T-helper 1 cell treated with Interleukin-12 subunit alpha and Interleukin-12 subunit beta and Interleukin-4 antibody, amounts not matched to agents 30 μg/mL and 1 μg/mL, for 36 hours (primary cell): ENCODE results near the gene TATDN2.

Experiments
- H3K27ac Mint-ChIP-seq: one replicate; pipeline ENCODE4 v1.8.0; 2021; ENCODE audit warnings: mild to moderate bottlenecking, mixed read lengths
- H3K27me3 Mint-ChIP-seq: one replicate; pipeline ENCODE4 v1.8.0; 2021; ENCODE audit warnings: low read depth, mixed read lengths
- H3K36me3 Mint-ChIP-seq: one replicate; pipeline ENCODE4 v1.8.0; 2021; ENCODE audit warnings: low read depth, mixed read lengths
- H3K4me1 Mint-ChIP-seq: one replicate; pipeline ENCODE4 v1.8.0; 2021; ENCODE audit warnings: low read depth, mixed read lengths
- H3K4me3 Mint-ChIP-seq: one replicate; pipeline ENCODE4 v1.8.0; 2021; ENCODE audit warnings: mild to moderate bottlenecking, moderate library complexity, mixed read lengths
- H3K9me3 Mint-ChIP-seq: one replicate; pipeline ENCODE4 v1.8.0; 2021; ENCODE audit warnings: mixed read lengths

Gene TATDN2

DNA sequence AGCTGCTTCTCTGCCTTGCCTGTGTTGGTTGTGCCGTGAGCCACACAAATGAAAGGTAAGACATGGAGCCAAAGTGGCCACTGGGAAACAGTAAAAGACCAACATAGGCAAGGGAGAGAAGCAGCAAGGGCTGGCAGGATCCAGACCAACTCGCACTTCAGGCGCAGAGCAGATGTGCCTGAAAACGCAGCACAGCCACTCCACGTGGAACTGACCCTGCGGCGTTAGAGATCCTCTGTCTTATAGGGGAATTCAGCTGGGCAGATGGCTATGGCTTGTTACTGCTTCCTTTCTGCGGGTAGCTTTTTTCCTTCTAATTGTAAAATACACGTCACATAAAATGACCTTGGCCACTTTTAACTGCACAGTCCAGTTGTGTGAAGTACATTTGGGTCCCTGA, 54.8 kb downstream of the TATDN2 start:
- Mint-ChIP-seq H3K4me3 (no peak overlapping the region), H3K27me3 (no peaks in the 10 kb centered on the region), H3K4me1 (peaks cover 12% of the 10 kb centered on the region), H3K36me3 (peaks cover 52% of the 10 kb centered on the region), H3K9me3 (no peaks in the 10 kb centered on the region), H3K27ac (no peak overlapping the region)

DNA sequence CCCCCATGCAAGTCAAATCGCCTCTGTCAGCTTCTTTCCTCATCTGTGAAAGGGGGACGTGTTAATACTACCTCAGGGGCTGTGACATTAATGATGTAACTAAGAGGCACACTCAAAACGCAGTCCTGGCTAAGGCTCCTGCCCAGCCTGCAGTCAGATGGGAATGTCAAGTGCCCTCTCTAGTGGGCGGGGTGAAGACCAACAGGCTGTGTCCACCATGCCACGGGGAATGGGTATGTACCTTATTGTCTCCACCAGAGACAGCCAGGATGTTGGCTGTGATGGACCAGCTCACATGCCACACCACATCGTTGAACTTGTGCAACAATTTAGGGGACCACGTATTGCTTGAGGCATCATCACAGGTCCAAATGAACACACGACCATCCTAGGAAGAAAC, 55.5 kb downstream of the TATDN2 start:
- peaks cover 12% of the 10 kb centered on the region for H3K4me1 Mint-ChIP-seq
- H3K4me3 Mint-ChIP-seq: no peak overlapping the region
- no peaks in the 10 kb centered on the region for H3K27me3 Mint-ChIP-seq
- no peaks in the 10 kb centered on the region for H3K9me3 Mint-ChIP-seq
- H3K36me3 Mint-ChIP-seq: peaks cover 56% of the 10 kb centered on the region
- H3K27ac Mint-ChIP-seq: no peak overlapping the region

DNA sequence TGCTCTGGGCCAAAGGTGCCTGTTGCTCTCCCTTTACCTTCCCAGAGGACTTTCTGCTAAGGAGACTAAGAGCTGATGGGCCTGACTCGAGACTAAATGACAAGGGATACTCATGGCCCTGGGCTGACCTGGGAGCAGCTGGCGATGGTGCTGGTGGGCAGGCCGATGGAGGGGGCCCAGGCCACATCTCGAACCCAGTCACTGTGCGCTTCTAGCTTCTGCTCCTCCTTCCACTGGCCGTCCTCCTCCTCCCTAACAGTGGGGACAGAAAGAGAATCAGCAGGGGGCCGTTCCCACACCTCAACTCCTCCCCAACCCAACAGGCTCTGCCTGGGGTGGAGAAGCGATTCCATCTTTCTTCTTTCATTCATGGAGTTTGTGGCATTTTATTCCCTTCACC, 56.6 kb downstream of the TATDN2 start:
- Mint-ChIP-seq H3K4me1 (peaks cover 3% of the 10 kb centered on the region), H3K36me3 (peaks cover 60% of the 10 kb centered on the region)

GRCh38 chr3:10305331-10305902, 57.2 kb downstream of the TATDN2 start:
- Mint-ChIP-seq H3K4me1 (peaks cover 2% of the 10 kb centered on the region), H3K36me3 (peaks cover 61% of the 10 kb centered on the region), H3K4me3 (no peak overlapping the region), H3K27ac (no peak overlapping the region), H3K9me3 (no peaks in the 10 kb centered on the region), H3K27me3 (no peaks in the 10 kb centered on the region)

More for the DNA sequence above, 56.6 kb downstream of the TATDN2 start:
- Mint-ChIP-seq H3K9me3 (no peaks in the 10 kb centered on the region), H3K27ac (no peak overlapping the region), H3K27me3 (no peaks in the 10 kb centered on the region), H3K4me3 (no peak overlapping the region)

DNA sequence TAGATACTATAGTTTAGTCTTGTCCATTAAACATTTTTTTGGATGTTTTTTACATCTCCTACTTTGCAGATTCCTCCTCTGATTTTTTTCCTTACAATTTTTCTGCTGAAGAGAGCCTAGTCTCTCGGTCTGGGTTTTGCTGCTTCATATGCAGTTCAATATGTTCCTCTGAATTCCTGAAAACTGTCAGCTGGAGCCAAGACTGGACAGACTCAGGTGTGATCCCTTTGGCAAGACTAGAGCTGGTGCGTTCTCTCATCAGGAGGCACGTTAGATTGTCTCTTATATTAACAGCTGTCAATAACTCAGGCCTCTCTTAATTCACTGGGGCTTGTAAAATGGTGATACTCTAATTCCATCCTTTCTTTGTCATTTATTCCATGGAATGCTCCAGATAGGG, 57.9 kb downstream of the TATDN2 start:
- Mint-ChIP-seq H3K4me3 (no peak overlapping the region), H3K4me1 (peaks cover 8% of the 10 kb centered on the region), H3K9me3 (no peaks in the 10 kb centered on the region), H3K27ac (peak overlapping the region; percentile 5), H3K36me3 (peaks cover 61% of the 10 kb centered on the region), H3K27me3 (no peaks in the 10 kb centered on the region)

GRCh38 chr3:10308678-10309077, 60.4 kb downstream of the TATDN2 start:
- Mint-ChIP-seq H3K27me3 (no peaks in the 10 kb centered on the region), H3K9me3 (no peaks in the 10 kb centered on the region), H3K27ac (no peak overlapping the region), H3K36me3 (peaks cover 60% of the 10 kb centered on the region), H3K4me1 (peaks cover 6% of the 10 kb centered on the region), H3K4me3 (no peak overlapping the region)

DNA sequence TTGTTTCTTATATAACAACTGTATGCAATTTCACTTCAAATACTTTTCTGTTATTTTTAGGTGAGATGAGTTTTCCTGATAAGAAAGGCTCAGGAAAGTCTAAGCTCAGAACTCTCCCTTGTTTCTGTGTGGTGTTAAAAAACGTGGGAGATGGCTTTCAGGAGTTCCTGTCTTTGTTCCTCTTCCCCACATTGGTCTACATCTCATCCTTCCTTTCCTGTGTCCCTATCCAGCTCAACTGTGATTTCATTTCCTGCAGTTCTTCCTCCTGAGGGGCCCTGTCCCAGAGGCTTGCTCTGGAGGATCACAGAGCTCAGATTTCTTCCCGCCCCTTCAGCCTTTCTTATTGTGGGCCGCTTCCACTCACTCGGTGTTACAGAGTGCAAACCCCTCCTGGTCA, 61.5 kb downstream of the TATDN2 start:
- Mint-ChIP-seq H3K36me3 (peaks cover 60% of the 10 kb centered on the region), H3K27me3 (no peaks in the 10 kb centered on the region), H3K4me3 (no peak overlapping the region), H3K4me1 (peaks cover 6% of the 10 kb centered on the region), H3K9me3 (no peaks in the 10 kb centered on the region), H3K27ac (no peak overlapping the region)

DNA sequence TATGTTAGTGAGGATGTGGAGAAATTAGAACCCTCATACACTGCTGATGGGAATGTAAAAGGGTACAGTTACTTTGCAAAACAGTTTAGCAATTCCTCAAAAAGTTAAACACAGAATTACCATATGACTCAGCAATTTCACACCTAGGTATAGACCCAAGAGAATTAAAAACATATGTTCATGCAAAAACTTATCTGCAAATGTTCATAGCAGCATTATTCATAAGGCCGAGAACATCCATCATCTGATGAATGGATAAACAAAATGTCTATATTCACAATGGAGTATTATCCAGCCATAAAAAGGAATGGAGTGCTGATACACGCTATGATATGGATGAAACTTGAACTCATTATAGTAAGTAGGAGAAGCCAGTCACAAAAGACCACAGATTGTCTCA, 62.3 kb downstream of the TATDN2 start:
- H3K27ac Mint-ChIP-seq: no peak overlapping the region
- H3K4me3 Mint-ChIP-seq: no peak overlapping the region
- H3K9me3 Mint-ChIP-seq: no peaks in the 10 kb centered on the region
- H3K4me1 Mint-ChIP-seq: peaks cover 6% of the 10 kb centered on the region
- peaks cover 51% of the 10 kb centered on the region for H3K36me3 Mint-ChIP-seq
- no peaks in the 10 kb centered on the region for H3K27me3 Mint-ChIP-seq

GRCh38 chr3:10311710-10312109, 63.5 kb downstream of the TATDN2 start:
- peak overlapping the region; percentile 15 for H3K27ac Mint-ChIP-seq
- no peaks in the 10 kb centered on the region for H3K27me3 Mint-ChIP-seq
- no peaks in the 10 kb centered on the region for H3K9me3 Mint-ChIP-seq
- peaks cover 6% of the 10 kb centered on the region for H3K4me1 Mint-ChIP-seq
- H3K36me3 Mint-ChIP-seq: peaks cover 45% of the 10 kb centered on the region
- H3K4me3 Mint-ChIP-seq: no peak overlapping the region

GRCh38 chr3:10312391-10312790, 64.1 kb downstream of the TATDN2 start:
- peaks cover 47% of the 10 kb centered on the region for H3K36me3 Mint-ChIP-seq
- H3K4me1 Mint-ChIP-seq: peaks cover 6% of the 10 kb centered on the region
- H3K27me3 Mint-ChIP-seq: no peaks in the 10 kb centered on the region
- H3K27ac Mint-ChIP-seq: no peak overlapping the region
- no peaks in the 10 kb centered on the region for H3K9me3 Mint-ChIP-seq
- H3K4me3 Mint-ChIP-seq: no peak overlapping the region

DNA sequence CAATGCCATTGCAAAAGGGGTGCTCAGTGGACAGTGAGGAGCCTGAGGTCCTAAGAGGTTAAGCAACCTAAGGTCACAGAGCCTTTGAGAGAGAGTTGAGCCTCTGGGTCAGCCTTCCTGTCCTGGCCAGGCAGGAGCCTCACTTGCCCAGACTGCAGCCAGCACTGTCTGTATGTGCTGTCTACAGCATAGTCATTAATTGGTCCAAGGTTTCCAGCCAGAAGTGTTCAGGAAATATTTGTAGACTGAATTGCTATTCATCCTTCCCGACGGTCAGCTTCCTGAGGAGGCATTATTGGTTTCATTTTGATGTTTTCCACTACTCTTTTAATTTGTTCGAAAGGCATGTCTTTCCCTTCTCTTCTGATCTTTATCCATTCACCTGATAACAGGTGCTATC, 64.6 kb downstream of the TATDN2 start:
- Mint-ChIP-seq H3K36me3 (peaks cover 47% of the 10 kb centered on the region), H3K4me3 (no peak overlapping the region), H3K27me3 (no peaks in the 10 kb centered on the region), H3K9me3 (no peaks in the 10 kb centered on the region), H3K4me1 (peaks cover 10% of the 10 kb centered on the region), H3K27ac (no peak overlapping the region)

DNA sequence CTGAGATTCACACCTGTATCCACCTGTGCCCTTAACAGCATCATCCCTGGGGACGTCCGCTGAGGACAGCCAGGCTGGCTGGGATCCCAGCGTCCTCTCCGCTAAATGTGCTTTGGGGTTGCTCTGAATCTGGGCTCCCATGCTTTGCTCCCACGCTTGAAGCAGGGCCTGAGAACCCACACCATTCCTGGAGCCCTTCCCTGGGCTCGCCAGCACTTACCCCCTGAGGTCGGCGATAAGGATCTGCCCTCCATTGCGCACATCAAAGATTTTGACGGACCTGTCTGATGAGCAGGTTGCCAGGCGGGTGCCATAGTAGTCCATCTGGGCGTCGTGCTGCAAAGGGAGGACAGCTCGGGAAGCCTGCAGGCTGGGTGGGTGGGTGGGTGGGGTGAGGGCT, 66.8 kb downstream of the TATDN2 start:
- Mint-ChIP-seq H3K4me1 (peaks cover 25% of the 10 kb centered on the region), H3K27me3 (no peaks in the 10 kb centered on the region), H3K4me3 (no peak overlapping the region), H3K9me3 (no peaks in the 10 kb centered on the region), H3K36me3 (peaks cover 41% of the 10 kb centered on the region), H3K27ac (no peak overlapping the region)

DNA sequence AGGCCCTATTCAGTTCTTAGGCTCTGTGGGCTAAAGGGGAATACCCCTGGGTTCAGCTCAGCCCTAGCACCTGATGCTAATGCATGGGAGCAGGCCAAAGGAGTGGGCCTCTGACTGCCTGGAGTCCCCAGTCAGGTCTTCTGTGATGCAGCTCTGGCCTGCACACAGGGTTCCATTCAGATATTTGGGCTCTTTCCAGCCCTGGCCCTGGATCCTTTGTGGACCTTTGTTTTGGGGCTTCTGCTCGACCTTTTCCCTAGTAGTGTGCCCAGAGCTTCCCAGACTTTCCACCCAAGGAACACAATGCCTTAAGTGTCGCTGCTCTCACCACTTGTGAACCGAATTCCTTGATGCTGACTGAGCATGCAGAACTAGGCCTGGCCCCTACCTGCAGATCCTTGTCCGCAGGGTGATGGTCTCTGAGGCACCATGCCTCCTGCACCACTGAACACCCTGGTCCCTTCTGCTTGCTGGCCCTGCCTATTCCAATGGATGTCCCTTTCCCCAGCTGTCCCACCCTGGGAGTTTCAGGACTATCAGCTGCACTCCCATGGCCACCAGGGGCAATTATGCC, 67.6 kb downstream of the TATDN2 start:
- H3K4me1 Mint-ChIP-seq: peaks cover 22% of the 10 kb centered on the region
- H3K36me3 Mint-ChIP-seq: peaks cover 36% of the 10 kb centered on the region
- no peak overlapping the region for H3K27ac Mint-ChIP-seq
- no peak overlapping the region for H3K4me3 Mint-ChIP-seq
- no peaks in the 10 kb centered on the region for H3K9me3 Mint-ChIP-seq
- H3K27me3 Mint-ChIP-seq: no peaks in the 10 kb centered on the region

DNA sequence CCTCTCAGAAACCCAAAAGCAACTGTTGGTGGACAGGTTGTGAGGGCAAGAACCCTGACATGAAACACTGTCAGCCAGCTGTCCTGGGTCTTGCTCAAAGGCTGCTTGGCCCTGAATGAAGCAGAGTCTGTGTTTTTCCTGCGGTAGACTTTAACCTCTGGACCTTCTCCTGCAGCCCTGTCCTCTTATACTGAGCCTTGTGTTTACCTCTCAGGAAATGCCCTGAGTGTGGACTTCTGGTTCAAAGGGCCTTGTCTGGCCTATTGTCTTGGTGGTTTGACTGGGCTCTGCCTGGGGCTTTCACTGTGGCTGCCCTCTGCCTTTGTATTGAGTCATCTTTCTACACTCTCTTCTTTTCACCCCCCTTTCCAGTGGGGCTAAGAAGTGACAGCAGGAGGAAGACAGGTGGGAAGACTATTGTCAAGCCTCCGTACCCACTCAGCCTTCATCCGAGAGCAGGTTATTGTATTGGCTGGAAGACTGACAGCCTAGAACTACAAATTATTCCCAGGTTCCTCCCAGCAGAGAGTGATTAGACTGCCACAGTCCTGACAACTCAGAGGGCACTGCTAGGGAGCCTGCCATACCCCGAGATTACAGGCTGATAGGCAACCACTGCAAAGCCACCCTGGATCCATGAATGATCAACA, 69.2 kb downstream of the TATDN2 start:
- no peak overlapping the region for H3K27ac Mint-ChIP-seq
- H3K4me3 Mint-ChIP-seq: no peak overlapping the region

DNA sequence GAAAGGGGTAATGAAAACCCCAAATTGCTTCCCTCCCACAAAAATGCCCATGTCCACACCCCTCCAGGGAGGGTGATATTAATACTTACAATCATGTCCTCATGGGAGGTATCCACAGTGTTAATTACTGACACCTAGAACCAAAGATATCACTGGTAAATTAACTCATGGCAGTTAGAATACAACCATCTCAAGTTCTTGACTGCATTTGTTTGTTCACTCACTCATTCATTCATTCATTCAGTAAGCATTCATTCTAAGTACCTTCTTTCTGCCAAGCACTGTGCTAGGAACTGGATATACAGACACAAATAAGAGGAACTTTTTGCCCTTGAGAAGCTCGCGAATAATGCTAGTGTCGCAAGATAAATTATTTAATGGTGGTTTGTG, 69.7 kb downstream of the TATDN2 start:
- H3K27me3 Mint-ChIP-seq: no peaks in the 10 kb centered on the region
- no peaks in the 10 kb centered on the region for H3K9me3 Mint-ChIP-seq
- peaks cover 25% of the 10 kb centered on the region for H3K36me3 Mint-ChIP-seq
- H3K4me1 Mint-ChIP-seq: peaks cover 24% of the 10 kb centered on the region
- peak overlapping the region; percentile 59 for H3K27ac Mint-ChIP-seq
- H3K4me3 Mint-ChIP-seq: peak overlapping the region; percentile 46

More for the DNA sequence above, 69.2 kb downstream of the TATDN2 start:
- Mint-ChIP-seq H3K4me1 (peaks cover 24% of the 10 kb centered on the region), H3K27me3 (no peaks in the 10 kb centered on the region), H3K36me3 (peaks cover 27% of the 10 kb centered on the region), H3K9me3 (no peaks in the 10 kb centered on the region)
